ENCODE data around the gene IGLL1.
A peak's percentile ranks its signal among the peaks of the same experiment; 100 is the strongest.
"Not testable (repeated sequence)": the region's sequence is repeated elsewhere in the genome, so short reads cannot be mapped to it uniquely, and the experiment has no call there.

The IGLL1 gene

DNA sequence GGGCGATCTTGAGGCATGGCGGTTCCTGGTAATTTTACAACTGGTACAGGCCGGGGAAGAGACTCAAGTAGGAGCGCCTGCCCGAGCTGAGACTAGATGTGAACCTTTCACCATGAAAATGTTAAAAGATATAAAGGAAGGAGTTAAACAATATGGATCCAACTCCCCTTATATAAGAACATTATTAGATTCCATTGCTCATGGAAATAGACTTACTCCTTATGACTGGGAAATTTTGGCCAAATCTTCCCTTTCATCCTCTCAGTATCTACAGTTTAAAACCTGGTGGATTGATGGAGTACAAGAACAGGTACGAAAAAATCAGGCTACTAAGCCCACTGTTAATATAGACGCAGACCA lies 40.3 kb downstream of the IGLL1 start:
- DNase-seq = not testable (repeated sequence)

DNA sequence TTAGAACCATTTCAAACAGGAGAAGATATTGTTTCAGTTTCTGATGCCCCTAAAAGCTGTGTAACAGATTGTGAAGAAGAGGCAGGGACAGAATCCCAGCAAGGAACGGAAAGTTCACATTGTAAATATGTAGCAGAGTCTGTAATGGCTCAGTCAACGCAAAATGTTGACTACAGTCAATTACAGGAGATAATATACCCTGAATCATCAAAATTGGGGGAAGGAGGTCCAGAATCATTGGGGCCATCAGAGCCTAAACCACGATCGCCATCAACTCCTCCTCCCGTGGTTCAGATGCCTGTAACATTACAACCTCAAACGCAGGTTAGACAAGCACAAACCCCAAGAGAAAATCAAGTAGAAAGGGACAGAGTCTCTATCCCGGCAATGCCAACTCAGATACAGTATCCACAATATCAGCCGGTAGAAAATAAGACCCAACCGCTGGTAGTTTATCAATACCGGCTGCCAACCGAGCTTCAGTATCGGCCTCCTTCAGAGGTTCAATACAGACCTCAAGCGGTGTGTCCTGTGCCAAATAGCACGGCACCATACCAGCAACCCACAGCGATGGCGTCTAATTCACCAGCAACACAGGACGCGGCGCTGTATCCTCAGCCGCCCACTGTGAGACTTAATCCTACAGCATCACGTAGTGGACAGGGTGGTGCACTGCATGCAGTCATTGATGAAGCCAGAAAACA lies 40.8 kb downstream of the IGLL1 start:
- DNase-seq = peak; percentile 60

DNA sequence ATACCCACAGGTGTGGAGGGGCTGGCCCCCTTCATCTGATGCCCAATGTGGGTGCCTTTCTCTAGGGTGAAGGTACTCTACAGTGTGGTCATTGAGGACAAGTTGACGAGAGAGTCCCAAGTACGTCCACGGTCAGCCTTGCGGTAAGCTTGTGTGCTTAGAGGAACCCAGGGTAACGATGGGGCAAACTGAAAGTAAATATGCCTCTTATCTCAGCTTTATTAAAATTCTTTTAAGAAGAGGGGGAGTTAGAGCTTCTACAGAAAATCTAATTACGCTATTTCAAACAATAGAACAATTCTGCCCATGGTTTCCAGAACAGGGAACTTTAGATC lies 41.4 kb downstream of the IGLL1 start:
- not testable (repeated sequence) for DNase-seq

DNA sequence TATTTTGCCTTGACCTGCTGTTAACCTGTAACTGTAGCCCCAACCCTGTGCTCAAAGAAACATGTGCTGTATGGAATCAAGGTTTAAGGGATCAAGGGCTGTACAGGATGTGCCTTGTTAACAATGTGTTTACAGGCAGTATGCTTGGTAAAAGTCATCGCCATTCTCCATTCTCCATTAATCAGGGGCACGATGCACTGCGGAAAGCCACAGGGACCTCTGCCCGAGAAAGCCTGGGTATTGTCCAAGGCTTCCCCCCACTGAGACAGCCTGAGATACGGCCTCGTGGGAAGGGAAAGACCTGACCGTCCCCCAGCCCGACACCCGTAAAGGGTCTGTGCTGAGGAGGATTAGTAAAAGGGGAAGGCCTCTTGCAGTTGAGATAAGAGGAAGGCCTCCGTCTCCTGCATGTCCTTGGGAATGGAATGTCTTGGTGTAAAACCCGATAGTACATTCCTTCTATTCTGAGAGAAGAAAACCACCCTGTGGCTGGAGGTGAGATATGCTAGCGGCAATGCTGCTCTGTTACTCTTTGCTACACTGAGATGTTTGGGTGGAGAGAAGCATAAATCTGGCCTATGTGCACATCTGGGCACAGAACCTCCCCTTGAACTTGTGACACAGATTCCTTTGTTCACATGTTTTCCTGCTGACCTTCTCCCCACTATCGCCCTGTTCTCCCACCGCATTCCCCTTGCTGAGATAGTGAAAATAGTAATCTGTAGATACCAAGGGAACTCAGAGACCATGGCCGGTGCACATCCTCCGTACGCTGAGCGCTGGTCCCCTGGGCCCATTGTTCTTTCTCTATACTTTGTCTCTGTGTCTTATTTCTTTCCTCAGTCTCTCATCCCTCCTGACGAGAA lies 42.0 kb downstream of the IGLL1 start:
- not testable (repeated sequence) for DNase-seq

DNA sequence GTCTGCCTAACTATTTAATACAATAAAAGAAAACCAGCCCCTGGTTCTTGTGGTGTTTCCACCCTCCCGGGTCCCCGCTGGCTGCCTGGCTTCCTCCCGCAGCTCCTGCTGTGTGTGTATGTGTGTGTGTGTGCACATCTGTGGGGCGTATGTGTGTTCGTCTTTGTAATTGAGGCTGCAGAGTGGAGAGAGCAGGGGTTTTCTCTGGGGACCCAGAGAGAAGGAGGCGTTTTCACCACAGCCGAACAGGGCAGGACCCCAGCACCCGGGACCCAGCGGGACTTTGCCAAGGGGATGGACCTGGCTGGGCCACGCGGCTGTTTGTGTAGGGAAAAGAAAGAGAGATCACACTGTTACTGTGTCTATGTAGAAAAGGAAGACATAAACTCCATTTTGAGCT lies 42.7 kb downstream of the IGLL1 start:
- no peak for DNase-seq

DNA sequence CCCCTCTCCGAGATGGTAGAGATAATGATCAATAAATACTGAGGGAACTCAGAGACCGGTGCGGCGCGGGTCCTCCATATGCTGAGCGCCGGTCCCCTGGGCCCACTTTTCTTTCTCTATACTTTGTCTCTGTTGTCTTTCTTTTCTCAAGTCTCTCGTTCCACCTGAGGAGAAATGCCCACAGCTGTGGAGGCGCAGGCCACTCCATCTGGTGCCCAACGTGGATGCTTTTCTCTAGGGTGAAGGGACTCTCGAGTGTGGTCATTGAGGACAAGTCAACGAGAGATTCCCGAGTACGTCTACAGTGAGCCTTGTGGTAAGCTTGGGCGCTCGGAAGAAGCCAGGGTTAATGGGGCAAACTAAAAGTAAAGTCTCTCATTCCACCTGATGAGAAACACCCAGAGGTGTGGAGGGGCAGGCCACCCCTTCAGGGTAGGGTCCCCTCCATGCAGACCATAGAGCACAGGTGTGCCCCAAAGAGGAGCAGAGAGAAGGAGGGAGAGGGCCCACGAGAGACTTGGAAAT lies 43.2 kb downstream of the IGLL1 start:
- no peak for DNase-seq

DNA sequence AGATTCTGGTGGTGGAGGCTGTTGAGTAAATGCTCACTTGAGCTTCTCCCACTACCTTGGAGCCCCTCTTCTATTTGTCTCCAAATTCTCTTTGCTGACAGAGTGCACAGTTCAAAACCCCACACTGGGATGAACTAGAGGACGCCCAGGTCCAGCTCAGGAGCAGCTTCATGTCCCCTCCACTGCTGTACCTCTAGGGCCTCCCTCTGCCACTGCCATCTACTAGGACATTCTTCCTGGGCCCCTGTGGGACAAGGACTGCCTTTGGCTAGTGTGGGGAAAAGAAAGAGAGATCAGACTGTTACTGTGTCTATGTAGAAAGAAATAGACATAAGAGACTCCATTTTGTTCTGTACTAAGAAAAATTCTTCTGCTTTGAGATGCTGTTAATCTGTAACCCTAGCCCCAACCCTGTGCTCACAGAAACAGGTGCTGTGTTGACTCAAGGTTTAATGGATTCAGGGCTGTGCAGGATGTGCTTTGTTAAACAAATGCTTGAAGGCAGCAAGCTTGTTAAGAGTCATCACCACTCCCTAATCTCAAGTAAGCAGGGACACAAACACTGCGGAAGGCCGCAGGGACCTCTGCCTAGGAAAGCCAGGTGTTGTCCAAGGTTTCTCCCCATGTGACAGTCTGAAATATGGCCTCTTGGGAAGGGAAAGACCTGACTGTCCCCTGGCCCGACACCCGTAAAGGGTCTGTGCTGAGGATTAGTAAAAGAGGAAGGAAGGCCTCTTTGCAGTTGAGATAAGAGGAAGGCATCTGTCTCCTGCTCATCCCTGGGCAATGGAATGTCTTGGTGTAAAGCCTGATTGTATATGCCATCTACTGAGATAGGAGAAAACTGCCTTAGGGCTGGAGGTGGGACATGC lies 44.1 kb downstream of the IGLL1 start:
- not testable (repeated sequence) for DNase-seq

DNA sequence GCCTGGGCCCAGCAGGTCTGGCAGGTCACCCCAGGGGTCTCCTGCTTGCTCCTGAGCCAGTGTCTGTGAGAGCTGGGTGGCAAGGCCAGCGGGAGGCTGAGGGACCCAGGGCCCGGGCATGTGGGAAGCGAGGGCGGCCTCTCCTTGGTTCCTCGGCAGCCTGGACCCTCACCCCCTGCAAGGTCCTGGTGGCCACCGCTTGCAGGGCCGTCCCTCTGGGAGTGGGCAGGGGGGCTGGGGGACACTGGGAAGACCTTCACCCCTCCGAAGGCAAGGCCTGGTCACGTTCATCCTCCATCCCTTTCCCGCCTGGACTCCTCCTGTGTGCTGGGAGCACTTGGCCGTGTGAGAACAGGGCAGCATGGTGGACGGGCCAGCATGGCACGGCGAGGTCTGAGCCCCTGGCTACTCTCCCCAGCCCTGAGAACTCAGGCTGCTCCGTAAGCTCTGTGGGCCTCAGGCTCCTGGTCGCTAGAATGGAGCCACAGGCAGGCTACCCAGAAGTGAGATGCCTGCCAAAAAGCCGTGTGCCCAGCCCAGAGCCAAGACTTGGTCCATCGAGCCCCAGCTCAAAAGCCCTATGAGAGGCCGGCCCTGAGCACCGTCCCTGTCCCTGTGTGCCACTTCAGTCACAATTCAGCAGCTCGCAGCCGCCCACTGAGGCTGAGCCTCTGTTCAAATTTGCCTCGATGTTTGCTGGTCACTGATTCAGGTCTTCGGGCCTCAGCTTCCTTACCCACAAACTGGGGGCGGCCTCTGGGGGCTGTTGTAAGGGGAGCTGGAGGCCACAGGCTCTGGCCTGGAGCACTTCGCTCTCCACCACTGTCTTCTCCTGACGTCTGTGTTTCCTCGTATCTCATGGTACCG lies 45.0 kb downstream of the IGLL1 start:
- no peak for DNase-seq

DNA sequence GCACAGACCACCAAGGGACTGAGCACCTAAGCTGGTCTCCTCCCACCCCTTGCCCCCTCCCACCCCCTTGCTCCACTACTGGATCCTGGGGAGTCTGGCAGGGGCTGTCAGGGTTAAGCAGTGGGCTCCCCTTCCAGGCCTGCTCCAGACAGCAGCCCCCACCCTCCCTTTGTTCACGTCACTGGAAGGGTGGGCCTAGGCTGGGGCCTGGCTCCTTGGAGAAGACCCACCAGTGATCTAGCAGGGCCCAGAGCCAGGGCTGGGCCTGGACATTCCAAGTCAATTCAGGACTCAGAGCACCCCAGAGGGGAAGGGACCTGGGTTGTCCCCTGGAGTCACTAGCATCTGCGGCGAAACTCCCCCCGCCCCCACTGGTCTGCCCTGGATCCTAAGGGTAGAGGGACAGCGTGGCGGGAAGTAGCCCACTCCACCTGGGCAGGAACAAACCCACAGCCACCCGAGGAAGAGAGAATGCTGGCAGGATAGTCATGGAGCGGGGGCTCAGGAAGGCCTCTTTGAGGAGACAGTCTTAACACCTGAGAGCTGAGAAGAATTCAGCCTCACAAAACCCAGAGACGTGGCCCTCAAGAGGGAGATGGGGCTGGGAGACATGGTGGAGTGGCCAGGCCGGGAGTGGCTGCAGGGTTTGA lies 45.8 kb downstream of the IGLL1 start:
- no peak for DNase-seq

DNA sequence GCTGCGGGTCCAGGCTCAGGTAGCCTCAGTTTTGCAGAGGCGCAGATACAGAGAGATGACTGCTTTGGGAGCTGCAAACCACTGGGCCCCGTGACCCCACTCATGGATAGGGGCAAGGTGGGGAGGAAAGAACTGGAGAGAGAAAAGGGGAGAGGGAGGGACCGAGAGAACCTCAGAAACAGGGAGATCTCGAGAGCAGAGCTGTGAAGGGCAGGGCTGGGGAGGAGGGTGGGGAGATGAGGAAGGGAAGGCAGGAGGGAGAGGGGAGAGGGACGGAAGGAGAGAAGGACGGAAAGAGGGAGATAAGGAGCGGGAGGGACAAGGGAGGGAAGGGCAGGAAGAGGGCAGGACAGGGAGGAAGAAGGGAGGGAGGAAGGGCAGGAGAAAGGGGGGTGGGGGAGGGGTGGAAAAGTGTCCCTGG lies 46.3 kb downstream of the IGLL1 start:
- no peak for DNase-seq

DNA sequence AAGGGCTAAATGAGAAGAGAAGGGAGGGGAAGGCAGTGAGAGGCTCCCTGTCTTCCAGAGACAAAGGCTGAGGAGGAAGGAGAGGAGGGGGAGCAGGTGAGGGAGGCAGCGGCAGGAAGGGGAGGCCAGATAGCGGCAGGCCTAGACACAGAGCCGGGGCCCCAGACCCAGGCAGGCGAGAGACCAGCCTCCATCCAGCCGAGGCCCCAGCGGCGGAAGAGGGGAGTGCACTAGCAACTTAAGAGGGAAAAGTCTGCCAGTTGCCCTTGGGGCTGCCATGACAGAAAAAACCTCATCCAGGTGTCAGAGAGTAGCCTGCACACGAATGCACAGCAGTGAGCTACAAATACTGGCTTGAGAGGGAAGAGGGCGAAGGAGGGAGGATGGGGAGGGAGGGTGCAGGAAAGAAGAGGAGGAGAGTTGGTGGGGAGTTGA lies 46.7 kb downstream of the IGLL1 start:
- no peak for DNase-seq

DNA sequence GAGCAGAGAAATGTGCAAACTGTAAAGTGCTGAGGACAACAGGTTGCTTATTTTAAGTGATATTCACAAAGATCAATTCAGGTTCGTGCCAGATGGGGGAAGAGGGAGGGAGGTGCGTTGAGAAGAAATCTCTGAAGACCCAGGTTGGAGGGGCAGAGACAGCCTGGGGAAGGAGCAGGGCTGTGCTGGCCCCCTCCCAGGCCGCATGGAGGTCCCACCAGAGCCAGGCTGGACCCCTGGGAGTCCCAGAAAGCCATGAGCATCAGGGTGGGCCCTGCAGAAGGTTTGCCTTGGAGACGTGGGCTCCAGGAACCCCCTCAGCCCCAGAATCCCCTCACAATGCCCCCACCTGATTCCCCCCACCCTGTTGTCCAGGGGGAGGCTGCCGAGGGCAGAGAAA lies 47.4 kb downstream of the IGLL1 start:
- no peak for DNase-seq

DNA sequence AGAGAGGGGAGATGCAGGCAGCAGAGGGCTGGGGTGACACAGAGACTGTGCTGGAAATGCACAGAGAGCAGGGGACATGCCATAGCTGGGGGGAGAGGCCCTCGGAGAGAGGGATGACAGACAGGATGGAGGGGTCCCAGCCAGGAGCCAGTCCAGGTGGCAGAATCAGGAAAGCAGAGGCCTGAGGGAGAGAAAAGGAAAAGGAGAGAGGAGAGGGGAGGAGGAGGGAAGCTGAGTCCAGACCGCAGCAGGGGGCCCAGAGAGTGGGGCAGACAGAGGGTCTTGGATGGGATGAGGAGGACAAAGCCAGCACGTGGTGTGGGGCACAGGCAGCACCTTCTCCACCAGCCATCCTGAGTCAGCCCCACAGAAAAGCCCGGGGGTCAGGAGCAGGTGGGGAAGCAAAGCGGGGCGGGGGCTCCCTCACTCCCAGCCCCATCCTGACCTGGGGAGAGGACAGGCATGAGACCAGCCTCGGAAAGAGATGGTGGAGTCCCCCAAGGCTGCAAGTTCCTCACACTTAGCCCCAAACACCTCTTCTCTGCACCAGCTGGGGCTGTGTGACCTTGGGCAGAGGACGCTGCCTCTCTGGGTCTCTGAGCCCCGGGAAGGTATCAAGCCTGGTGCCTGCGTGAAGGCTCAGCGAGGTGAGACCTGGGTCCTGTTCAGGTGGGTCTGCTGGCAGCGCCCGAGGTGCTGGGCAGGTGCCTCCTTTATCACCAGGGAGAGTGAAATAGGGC lies 48.0 kb downstream of the IGLL1 start:
- DNase-seq = no peak

DNA sequence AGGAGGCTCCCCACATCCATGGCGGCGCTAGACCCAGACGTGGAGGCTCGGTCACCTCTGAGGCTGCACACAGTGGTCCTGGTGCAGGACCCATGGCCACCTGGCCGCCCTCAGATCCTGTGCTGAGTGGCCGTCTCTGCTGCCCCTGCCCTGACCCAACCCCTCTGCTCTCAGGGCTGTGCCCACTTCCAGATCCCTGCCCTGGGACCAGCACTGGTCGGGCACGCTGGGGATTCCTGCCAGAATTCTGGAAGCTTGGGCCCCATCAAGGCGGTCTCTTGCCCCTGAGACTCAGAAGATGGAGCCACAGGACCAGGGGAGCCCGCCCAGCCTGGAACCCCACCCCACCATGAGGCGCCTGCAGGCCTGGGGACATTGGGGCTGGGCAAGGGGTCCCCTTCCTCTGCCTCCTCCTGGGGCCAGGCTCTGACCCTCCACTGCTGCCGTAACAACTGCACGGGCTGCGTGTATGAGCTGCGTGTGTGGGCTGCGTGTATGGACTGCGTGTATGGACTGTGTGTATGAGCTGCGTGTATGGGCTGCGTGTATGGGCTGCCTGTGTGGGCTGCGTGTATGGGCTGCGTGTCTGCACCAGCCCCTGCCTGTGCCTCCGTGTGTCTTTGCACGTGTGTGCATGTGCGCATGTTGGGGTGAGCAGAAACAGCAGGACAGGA lies 48.7 kb downstream of the IGLL1 start:
- DNase-seq = no peak

DNA sequence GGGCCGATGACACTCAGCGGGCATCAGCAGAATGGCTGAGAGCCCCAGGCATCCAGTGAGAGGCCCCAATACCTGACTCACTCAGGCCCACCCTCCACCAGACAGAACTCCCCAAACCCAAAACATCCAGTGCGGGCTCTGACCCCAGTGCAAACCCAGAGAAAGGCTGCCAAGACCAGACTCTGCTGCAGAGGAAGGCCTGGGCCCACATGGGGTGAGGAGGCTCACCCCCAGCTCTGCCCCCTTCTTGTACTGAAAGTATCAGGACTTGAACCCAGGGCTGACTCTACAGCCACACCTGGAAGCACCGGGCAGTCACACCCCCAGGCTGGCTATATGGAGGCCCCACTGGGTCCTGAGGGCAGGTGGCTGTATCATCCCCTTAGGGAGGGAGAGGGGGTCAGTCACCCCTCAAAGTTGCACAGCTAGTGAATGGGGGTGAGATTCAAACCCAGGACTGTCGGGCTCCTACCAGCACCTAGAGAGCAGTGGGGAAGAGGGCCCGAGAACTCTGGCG lies 49.3 kb downstream of the IGLL1 start:
- no peak for DNase-seq

DNA sequence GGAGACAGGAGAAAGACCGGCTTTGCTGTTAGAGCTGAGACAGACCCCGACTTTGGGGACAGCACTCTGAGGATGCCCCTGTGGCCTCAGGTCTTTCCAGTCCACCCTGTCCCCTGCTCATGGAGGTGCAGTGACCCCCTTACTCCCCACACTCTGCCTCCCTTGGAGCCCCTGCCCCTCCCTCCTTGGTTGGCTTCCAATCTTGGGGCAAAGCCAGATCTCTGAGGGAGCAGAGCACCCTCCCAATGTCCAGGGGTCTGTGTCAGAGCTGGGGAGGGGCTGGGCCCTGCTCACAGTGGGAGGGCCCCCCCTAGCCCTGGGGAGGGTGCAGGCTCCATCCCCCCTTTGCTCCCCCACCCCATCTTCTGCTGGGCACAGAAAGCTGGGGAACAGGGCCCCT lies 50.0 kb downstream of the IGLL1 start:
- no peak for DNase-seq

DNA sequence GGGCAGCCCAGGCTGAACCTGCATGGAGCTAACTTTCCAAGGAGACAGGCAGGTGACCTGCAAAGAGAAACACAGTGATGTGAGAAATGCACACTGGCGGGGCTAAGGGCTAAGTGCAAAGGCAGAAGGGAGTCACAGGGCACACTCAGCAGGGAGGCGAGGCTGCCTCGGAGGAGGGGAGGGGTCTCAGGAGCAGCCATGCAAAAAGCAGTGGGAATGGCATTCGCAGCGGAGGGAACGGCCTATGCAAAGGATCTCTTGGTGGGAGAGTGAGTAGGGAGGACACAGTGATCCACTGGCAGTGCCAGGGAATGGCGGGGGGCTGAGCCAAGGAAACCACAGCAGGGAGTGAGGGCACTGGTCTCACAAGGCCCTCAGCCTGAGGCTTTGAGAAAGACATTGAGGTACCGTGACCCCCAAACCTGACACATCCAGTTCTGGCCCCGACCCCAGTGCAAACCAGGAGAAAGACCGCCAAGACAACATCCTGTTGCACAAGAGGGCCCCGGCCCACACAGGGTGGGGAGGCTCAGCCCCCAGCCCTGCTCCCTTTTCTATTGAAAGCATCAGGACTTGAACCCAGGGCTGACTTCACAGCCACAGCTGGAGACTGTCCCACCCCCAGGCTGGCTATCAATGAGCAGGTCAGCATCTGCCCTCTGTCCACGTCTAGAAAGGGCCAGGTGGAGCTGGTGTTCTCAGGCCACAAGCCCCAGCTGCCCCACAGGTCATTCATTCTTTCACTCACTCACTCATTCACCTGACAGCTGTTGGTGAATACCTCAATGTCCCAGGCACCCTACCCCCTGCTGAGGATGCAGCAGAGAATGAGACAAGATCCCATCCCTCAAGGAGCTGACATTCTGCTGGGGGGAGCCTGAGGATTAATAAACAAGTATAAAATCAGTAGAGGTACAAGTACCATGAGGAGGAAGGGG lies 50.7 kb downstream of the IGLL1 start:
- no peak for DNase-seq

DNA sequence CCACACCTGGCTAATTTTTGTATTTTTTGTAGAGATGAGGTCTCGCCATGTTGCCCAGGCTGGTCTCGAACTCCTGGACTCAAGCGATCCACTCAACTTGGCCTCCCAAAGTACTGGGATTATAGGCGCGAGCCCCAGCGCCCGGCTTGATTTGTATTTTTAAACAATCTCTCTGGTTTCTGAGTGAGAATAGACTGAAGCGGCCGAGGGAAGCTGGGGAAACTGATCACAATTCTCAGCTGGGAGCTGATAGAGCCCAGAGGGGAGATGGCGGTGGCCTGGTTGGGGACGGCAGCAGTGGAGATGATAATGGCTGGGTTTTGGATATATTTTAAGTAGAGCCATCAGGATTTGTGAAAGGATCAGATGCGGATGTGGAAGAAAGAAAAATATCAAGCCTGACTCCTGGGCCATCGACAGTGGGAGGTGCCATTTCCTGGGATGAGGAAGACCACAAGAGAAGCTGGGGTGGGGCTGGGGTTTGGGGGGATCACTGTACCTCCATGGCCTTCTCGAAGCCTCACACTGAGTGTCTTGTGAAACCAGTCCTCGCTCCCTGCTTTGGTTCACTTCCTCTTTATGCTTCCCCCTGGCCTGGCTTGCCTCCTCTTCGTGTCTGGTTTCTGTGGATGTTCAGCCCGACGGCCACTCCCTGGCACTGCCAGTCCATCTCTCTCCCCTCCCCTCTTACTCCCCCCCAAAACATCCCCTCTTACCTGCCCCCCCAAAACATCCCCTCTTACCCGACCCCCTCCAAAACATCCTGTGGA lies 51.9 kb downstream of the IGLL1 start:
- no peak for DNase-seq
